GM19372 (cell line): Measurements from ENCODE around the gene GJA5.

Experiments used
- ATAC-seq: cut with Tn5 transposase; IDR thresholded peaks from one replicate; pipeline ENCODE4 v1.9.1; 2021; ENCODE audit warnings: mild to moderate bottlenecking, low read depth, moderate library complexity; ENCODE audit not compliant: unreplicated experiment

GJA5 gene

GRCh38 chr1:147768101-147768500 lies 7.7 kb upstream of the GJA5 start:
- no peak for ATAC-seq

DNA sequence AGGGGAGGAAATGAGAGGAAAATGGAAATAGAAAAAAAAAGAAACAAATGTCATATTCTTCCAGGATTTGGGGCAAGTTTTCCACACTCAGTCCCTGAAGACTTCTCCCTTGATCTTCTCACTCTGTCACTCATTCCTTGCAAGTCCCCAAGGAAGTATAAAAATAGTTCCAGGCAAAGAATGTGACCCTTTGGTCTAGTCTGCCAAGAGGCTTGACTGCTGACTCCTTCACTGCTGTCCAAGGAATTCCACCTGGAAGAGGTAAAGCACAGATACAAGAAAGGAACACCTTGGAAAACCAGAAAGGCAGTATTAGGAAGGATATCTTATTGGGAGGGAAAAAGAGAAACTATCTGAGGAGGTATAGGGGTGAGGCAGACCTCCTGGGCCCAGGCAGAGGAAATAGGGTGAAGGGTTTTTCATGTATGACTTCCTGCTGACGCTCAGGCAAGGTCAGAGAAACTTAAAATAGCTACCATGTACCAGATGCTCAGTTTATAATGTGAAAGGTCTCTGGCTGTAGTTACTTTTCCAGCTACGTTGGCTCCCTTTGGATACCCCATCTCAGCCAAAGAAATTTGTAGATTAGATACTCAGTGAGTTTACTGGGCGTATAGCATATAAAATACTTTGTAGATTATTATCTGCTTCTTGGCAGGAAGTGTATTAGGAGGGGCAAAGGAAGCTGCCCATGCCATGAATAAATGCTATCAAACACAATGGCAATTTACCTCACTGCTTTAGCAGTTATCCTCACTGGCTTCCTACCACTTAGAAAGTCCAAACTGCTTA lies 2.0 kb upstream of the GJA5 start:
- ATAC-seq, result no peak

GRCh38 chr1:147758379-147759100 lies 1.9 kb downstream of the GJA5 start:
- no peak for ATAC-seq

DNA sequence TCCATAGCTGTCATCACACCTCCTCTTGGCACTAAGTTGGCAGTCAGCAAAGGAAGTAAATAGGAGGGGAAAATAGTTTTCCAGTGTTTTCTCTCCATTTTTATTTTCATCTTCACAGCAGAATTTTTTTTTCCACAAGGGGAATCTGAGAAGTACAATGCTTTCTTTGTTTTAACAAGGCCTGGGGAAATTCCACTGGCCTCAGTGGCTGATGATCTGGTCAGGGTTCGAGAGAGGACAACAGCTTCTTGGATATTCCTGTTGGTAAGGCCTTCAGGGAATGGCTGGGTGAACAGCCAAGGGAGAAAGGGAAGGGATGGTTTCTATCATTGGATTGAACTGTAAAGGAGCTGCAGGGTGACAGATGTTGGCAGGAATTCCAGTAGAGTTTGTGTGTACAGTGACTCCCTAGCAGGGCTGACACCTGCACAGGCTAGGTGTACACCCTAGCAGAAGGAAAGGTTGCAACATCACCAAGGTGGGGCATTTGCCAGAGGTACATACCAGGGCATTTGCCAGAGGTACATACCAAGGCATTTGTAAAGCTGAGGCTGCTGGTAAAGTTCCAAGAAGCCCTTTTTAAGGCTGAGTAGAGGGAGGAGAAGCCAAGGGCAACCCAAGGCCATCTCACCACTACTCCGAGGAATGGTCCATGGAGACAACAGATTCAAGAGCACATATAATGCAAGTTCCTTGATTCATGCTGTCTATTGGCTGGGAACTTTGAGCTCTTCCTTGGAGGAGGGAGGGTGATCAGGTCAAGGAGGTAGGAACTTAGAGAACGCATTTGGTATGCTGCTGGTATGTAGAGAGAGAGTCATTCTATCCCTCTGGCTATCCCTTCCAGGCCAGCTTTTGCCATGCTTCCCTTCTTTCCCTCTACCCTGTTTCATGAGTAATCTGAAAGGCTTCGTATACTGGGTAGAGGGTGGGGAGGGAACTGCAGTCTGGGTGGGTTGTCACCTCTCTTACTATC lies 3.1 kb downstream of the GJA5 start:
- ATAC-seq, result no peak

GRCh38 chr1:147756341-147756740 lies 4.1 kb downstream of the GJA5 start:
- no peak for ATAC-seq

- no peak for ATAC-seq
Observed at GRCh38 chr1:147754661-147755060, 5.7 kb downstream of the GJA5 start.

GRCh38 chr1:147753081-147753480 lies 7.3 kb downstream of the GJA5 start:
- no peak for ATAC-seq

DNA sequence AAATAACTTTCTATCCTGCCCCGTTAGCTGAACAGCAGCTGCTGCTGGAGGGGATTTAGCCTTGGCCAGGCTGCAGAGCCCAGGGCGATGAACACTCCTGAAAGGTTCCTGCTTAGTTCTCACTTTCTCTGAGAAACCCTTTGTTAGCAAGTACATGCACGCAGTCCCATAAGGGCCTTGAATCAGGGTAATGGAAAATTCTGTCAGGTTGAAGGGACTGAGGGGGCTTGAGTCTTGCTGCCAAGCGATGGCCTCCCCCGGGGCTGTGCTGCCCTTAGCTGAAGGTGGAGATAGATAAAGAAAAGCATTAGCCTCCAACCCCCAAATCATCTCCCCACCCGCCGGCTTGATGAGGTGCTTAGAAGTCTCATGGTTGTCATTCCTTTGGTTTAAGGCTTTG lies 7.9 kb downstream of the GJA5 start:
- no peak for ATAC-seq

- ATAC-seq, result no peak
Observed at GRCh38 chr1:147751346-147751745, 9.1 kb downstream of the GJA5 start.

DNA sequence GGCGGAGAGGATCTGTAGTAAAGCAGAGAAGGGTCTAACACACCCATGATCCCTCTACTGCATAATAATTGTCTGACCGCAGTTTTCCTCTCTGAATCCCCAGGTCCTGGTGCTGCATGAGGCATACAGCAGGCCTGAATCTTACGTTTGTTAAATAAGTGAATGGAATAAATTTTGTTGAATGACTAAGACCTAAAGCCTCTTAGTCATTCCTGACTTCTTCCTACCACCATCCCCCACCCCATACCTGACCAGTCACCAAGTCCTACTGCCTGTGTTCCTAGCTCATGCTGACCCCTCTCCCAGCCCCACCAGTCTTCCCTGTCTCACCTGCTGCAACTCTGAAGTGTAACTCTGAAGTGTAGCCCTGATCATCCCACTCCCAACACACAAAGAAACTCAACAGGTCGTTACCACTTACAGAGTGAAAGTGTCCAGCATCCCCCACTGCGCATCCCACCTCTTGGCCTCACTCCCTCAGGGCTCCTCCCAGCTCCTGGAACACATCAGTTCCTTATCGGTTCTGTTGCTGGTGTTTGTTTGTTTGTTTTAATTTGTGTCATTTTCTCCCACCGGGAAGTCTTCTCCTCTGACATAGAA lies 9.7 kb downstream of the GJA5 start:
- ATAC-seq, result no peak

DNA sequence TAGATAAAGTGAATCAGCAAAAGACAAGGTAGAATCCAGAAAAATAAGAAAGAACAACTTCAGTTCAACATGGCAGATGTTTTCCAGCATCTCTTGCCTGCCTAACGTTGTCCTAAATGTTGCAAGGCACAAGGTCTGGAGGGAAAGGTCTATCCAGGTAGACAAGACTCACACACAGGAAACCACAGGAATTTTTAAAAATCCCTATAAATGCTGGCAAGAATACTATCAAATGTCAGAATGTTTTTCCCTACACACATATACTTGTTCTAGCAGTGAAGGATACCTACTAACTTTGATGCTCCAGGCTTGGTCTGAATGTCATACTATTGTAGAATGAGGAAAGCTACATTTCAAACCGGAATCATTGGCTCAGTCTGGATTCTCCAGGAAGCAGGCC lies 10.6 kb downstream of the GJA5 start:
- no peak for ATAC-seq

DNA sequence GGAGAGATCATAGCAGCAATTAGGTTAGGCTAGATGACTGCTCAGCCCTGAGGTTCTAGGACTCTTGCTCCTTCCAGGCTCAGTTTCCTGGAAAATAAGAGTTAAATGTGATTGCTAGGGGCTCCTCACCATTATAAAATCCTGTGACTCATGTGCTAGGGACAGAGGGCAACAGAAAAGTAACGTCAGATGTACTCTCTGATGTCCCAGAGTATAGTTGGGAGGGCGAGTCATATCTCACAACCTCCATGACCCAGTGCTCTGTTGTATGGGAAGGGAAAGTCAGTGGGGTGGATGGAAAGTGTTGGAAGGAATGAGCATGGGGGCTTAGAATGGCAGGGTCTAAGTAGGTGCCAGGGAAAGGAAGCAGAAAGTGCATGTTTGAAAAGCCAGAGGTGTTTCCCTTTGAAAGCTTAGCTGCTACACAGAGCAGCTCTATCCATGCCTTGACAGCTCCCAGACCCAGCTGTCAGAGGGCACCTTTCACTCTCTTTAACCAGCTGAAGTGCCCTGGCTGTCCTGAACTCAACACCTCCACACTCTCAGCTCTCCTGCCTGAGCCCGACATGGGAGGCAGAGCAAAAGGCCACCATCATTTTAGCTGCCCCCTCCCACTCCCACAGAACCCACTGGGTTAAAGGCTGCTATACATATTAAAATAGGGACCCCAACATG lies 11.6 kb downstream of the GJA5 start:
- no peak for ATAC-seq

GRCh38 chr1:147747966-147748365 lies 12.4 kb downstream of the GJA5 start:
- no peak for ATAC-seq

GRCh38 chr1:147745271-147745670 lies 15.1 kb downstream of the GJA5 start:
- no peak for ATAC-seq

DNA sequence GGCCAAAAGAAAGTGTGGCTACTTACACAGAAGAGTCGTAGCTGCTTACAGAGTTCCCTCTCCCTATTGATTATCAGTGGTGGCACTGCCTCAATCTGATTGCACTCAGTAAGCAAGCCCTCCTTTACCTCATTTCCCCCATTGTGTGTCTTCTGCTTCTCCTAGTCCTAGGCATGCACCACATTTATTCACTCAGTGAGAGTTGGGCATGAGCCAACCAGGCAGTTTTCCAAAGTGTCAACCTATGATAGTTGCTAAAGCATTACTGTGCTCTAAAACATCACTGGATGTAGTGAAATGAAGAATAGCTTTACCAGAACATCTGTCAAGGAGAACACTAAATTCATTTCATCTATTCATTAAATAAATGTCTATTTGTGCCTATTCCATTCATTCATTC lies 19.3 kb downstream of the GJA5 start:
- no peak for ATAC-seq

DNA sequence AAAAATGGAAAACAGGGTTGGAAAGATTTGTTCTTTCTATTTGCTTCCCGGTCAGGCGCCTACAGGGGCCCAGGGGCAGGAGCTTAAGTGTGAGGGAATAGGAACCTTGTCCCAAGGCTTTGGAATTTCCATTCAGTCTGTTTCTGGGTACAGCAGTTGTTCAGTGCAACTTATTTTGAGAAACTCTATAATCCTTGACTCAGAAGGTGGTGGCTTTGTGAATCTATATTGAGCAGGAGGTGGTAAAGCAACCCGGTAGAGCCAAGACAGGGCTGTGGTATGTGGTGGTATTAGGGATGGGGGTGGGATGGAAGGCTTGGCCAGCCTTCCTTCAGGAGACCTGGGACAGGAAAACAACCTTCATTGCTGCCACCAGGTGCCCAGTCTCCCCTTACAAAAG lies 20.0 kb downstream of the GJA5 start:
- ATAC-seq, result no peak

- ATAC-seq, result no peak
Observed at GRCh38 chr1:147738739-147739476, 21.5 kb downstream of the GJA5 start.

DNA sequence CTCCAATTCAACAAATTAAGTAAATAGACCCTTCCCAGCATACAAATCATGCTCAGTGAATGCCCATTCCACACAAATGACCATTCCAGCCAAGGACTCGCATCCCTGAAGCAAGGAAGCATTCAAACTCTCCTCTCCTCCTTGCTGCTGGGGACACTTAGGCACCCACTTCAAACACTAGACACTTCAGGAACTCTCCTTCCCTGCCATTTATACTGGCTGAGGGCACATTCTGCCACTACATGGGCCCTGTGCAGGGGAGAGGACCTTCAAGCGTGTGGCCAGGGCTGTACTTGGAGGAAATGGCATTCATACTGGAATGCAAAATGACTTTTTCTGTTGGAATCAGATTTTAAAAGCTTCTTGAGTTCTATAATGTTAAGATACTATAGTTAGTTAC lies 22.3 kb downstream of the GJA5 start:
- ATAC-seq, result no peak

DNA sequence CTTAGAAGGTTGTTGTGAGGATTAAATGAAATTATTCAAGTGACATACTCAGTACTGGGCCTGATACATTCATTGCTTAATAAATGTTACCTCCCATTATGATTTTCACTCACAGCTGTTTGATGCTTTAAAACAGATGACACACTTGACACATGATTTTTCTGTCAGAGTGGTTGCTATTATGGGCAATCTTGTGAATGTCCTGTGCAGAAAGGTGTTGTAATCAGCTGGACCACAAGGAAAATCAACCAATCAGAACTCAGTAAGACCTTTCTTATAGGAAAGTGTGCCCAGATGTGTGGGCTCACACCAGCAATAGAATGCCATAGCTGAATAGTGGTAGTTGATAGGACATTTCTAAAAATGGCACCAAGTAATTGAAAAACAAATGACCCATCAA lies 23.5 kb downstream of the GJA5 start:
- no peak for ATAC-seq
